ENCODE measurements around the gene CD55. TPM values are rescaled to one million over a fixed set of nuclear protein-coding genes. Genes with fewer than 3 reads are reported as not detected.

The CD55 gene
- total RNA-seq, 4 donors from 2014 or later = 138 to 264 (median 197) TPM

- H3K4me1 ChIP-seq = peaks cover 3% of the 10 kb centered on the region
- H3K36me3 ChIP-seq = no peaks in the 10 kb centered on the region
- no peak for DNase-seq (ENCODE audit: low spot score in 2 of 2)
- H3K4me3 ChIP-seq = no peak overlapping the region
- H3K27ac ChIP-seq = no peak overlapping the region
- no peak for TF ChIP-seq POLR2AphosphoS5 (IDR thresholded peaks at IDR 0.05)
- WGBS = 62% methylated on average over 1 of the region's 1 CpG
- no peaks in the 10 kb centered on the region for H3K27me3 ChIP-seq
- peaks cover 5% of the 10 kb centered on the region for H3K9me3 ChIP-seq
Observed at GRCh38 chr1:207389728-207390464, 68.4 kb downstream of the CD55 start.

- Histone ChIP-seq H3K4me1 (peaks cover 3% of the 10 kb centered on the region), H3K36me3 (no peaks in the 10 kb centered on the region), H3K9me3 (no peaks in the 10 kb centered on the region), H3K27me3 (no peaks in the 10 kb centered on the region), H3K27ac (peak overlapping the region; percentile 50), H3K4me3 (no peak overlapping the region)
- DNase-seq (ENCODE audit: low spot score in 2 of 2) = no peak
- TF ChIP-seq POLR2AphosphoS5 (IDR thresholded peaks at IDR 0.05) = peak in 1 of 3 donors; percentile 46
- no peak for TF ChIP-seq EP300 (IDR thresholded peaks at IDR 0.05)
- WGBS = 16% methylated on average over 4 of the region's 4 CpGs
Observed at GRCh38 chr1:207393610-207394009, 72.1 kb downstream of the CD55 start.

GRCh38 chr1:207396168-207396746 lies 74.8 kb downstream of the CD55 start:
- no peak for TF ChIP-seq EP300 (IDR thresholded peaks at IDR 0.05)
- no peak for TF ChIP-seq POLR2A (IDR thresholded peaks at IDR 0.05)
- no peak for TF ChIP-seq POLR2AphosphoS5 (IDR thresholded peaks at IDR 0.05)
- TF ChIP-seq CTCF (IDR thresholded peaks at IDR 0.05) = no peak
- no peak overlapping the region for H3K4me3 ChIP-seq
- no peak for DNase-seq (ENCODE audit: low spot score in 2 of 2)
- no peaks in the 10 kb centered on the region for H3K36me3 ChIP-seq
- H3K27ac ChIP-seq = no peak overlapping the region
- no peaks in the 10 kb centered on the region for H3K27me3 ChIP-seq
- WGBS = 76% methylated on average over 3 of the region's 3 CpGs
- no peaks in the 10 kb centered on the region for H3K9me3 ChIP-seq
- H3K4me1 ChIP-seq = peaks cover 3% of the 10 kb centered on the region

- no peak for TF ChIP-seq CTCF (IDR thresholded peaks at IDR 0.05)
- no peak for TF ChIP-seq POLR2AphosphoS5 (IDR thresholded peaks at IDR 0.05)
- no peak for DNase-seq (ENCODE audit: low spot score in 2 of 2)
- Histone ChIP-seq H3K27me3 (no peaks in the 10 kb centered on the region), H3K4me1 (peaks cover 3% of the 10 kb centered on the region), H3K9me3 (no peaks in the 10 kb centered on the region), H3K4me3 (no peak overlapping the region), H3K27ac (no peak overlapping the region), H3K36me3 (no peaks in the 10 kb centered on the region)
- 67% methylated on average over 2 of the region's 2 CpGs for WGBS
Observed at GRCh38 chr1:207397525-207397926, 76.0 kb downstream of the CD55 start.

- no peaks in the 10 kb centered on the region for H3K9me3 ChIP-seq
- WGBS = 78% methylated on average over 1 of the region's 1 CpG
- no peaks in the 10 kb centered on the region for H3K27me3 ChIP-seq
- no peaks in the 10 kb centered on the region for H3K36me3 ChIP-seq
- no peak for DNase-seq (ENCODE audit: low spot score in 2 of 2)
- TF ChIP-seq POLR2A (IDR thresholded peaks at IDR 0.05) = no peak
- no peak for TF ChIP-seq POLR2AphosphoS5 (IDR thresholded peaks at IDR 0.05)
- no peaks in the 10 kb centered on the region for H3K4me1 ChIP-seq
- no peak overlapping the region for H3K4me3 ChIP-seq
- no peak overlapping the region for H3K27ac ChIP-seq
Observed at GRCh38 chr1:207398986-207399385, 77.5 kb downstream of the CD55 start.

- DNase-seq (ENCODE audit: low spot score in 2 of 2) = no peak
- no peaks in the 10 kb centered on the region for H3K9me3 ChIP-seq
- H3K4me1 ChIP-seq = no peaks in the 10 kb centered on the region
- no peak overlapping the region for H3K4me3 ChIP-seq
- TF ChIP-seq CTCF (IDR thresholded peaks at IDR 0.05) = no peak
- TF ChIP-seq EP300 (IDR thresholded peaks at IDR 0.05) = no peak
- no peak for TF ChIP-seq POLR2AphosphoS5 (IDR thresholded peaks at IDR 0.05)
- no peak for TF ChIP-seq POLR2A (IDR thresholded peaks at IDR 0.05)
- 97% methylated on average over 7 of the region's 7 CpGs for WGBS
- no peak overlapping the region for H3K27ac ChIP-seq
- no peaks in the 10 kb centered on the region for H3K36me3 ChIP-seq
- no peaks in the 10 kb centered on the region for H3K27me3 ChIP-seq
Observed at GRCh38 chr1:207401578-207401977, 80.1 kb downstream of the CD55 start.

Measured in suprapubic skin (tissue), 4 donors.